Stimulated activated CD4-positive, alpha-beta T cell treated with anti-CD3 and anti-CD28 coated beads, TNF-alpha, amount 100 ng/mL, for 4 hours (primary cell): Measurements from ENCODE around the gene ZNF117.
"Not testable (repeated sequence)": the region's sequence is repeated elsewhere in the genome, so short reads cannot be mapped to it uniquely, and the experiment has no call there.

ENCODE experiments used
- DNase-seq, 3 experiments: peaks; one replicate each; pipeline ENCODE4 v3.0.0-alpha.2; 2020; ENCODE audit warnings: low read depth in 3 of 3

ZNF117 gene

GRCh38 chr7:64997164-64997908 is 6.5 kb upstream of the ZNF117 start:
- DNase-seq, result no peak

GRCh38 chr7:64996305-64996704 is 5.5 kb upstream of the ZNF117 start:
- DNase-seq, result no peak

GRCh38 chr7:64993901-64994300 is 3.1 kb upstream of the ZNF117 start:
- DNase-seq, result no peak

- DNase-seq, result no peak
Measured at GRCh38 chr7:64992971-64993370, 2.1 kb upstream of the ZNF117 start.

- no peak for DNase-seq
Measured at GRCh38 chr7:64990216-64990615, 620 bp downstream of the ZNF117 start.

GRCh38 chr7:64978497-64979203 is 12.2 kb downstream of the ZNF117 start:
- DNase-seq, result no peak

- DNase-seq, result no peak
Measured at GRCh38 chr7:64965594-64965993, 25.2 kb downstream of the ZNF117 start.

GRCh38 chr7:64959072-64959747 is 31.6 kb downstream of the ZNF117 start:
- DNase-seq, result no peak

GRCh38 chr7:64951250-64951848 is 39.5 kb downstream of the ZNF117 start:
- no peak for DNase-seq

GRCh38 chr7:64950673-64951072 is 40.2 kb downstream of the ZNF117 start:
- DNase-seq, result not testable (repeated sequence)

- DNase-seq, result not testable (repeated sequence)
Measured at GRCh38 chr7:64948774-64949173, 42.1 kb downstream of the ZNF117 start.

GRCh38 chr7:64947252-64948000 is 43.4 kb downstream of the ZNF117 start:
- no peak for DNase-seq

GRCh38 chr7:64946772-64947171 is 44.1 kb downstream of the ZNF117 start:
- no peak for DNase-seq

GRCh38 chr7:64945503-64946175 is 45.2 kb downstream of the ZNF117 start:
- DNase-seq, result no peak

- DNase-seq, result not testable (repeated sequence)
Measured at GRCh38 chr7:64944667-64945502, 46.0 kb downstream of the ZNF117 start.

- DNase-seq, result not testable (repeated sequence)
Measured at GRCh38 chr7:64940021-64940420, 50.8 kb downstream of the ZNF117 start.

GRCh38 chr7:64938540-64938939 is 52.3 kb downstream of the ZNF117 start:
- no peak for DNase-seq

- no peak for DNase-seq
Measured at GRCh38 chr7:64934478-64934877, 56.4 kb downstream of the ZNF117 start.

- not testable (repeated sequence) for DNase-seq
Measured at GRCh38 chr7:64928252-64929187, 62.3 kb downstream of the ZNF117 start.
